HepG2 (cell line): ENCODE measurements around the gene OTUD7B. TPM values are rescaled to one million over a fixed set of nuclear protein-coding genes. Genes with fewer than 3 reads are reported as not detected.

ENCODE experiments used
- ATAC-seq: fragments of 200-7000 bp; cut with Tn5 transposase; 3 replicates; pipeline ENCODE4 v1.9.1; 2020; ENCODE audit warnings: mild to moderate bottlenecking, moderate library complexity
- BruUV-seq: library from RNA; stranded (reverse); fragments of 400-500 nt; replicated peaks from 2 replicates; lab custom pipeline; 2021; lab: Mats Ljungman, UMichigan
- CTCF ChIA-PET: fragments of 300-600 bp; formaldehyde crosslinking; extraction: SDS; loops from one replicate; lab custom pipeline; 2021; ENCODE audit warnings: low total read pairs, inconsistent platforms, low intra/inter-chr PET ratio; lab: Yijun Ruan, JAX
- POLR2A ChIA-PET: fragments of 350-600 bp; sonication (Branson Sonifier 250); formaldehyde crosslinking; loops from one replicate; lab custom pipeline; 2020; ENCODE audit warnings: antibody characterized with exemption, inconsistent platforms; lab: Yijun Ruan, JAX
- DNase-seq: peaks from one replicate; pipeline ENCODE4 v3.0.0-alpha.2; 2015; ENCODE audit warnings: low spot score
- FAIRE-seq: peaks from 3 replicates; lab custom pipeline; 2011; peaks lifted over from hg19 to GRCh38; lab: Jason Lieb, UNC
- H2AFZ ChIP-seq: one replicate; pipeline ENCODE4 v1.6.1; 2011; ENCODE audit warnings: low read length, inconsistent platforms
- H3K27ac ChIP-seq: fragments of 300-600 bp; 3 replicates; pipeline ENCODE4 v1.8.0; 2011; ENCODE audit warnings: mixed run types, mild to moderate bottlenecking, mixed read lengths, low read length, inconsistent platforms; ENCODE audit not compliant: insufficient read depth; ENCODE audit errors: extremely low read length
- H3K27me3 ChIP-seq, 2 experiments: fragments of 200-600 bp in 1 of 2; 2 replicates in 1 of 2; 3 replicates in 1 of 2; pipeline versions ENCODE4 v1.6.0 to v1.8.0; 2011; ENCODE audit warnings: low read length in 2 of 2, mild to moderate bottlenecking in 2 of 2, moderate library complexity in 2 of 2, inconsistent platforms in 1 of 2; ENCODE audit not compliant: insufficient read depth in 2 of 2, control insufficient read depth in 1 of 2
- H3K36me3 ChIP-seq, 2 experiments: fragments of 200-600 bp in 1 of 2; replicated peaks in 1 of 2; 2 replicates in 1 of 2; 3 replicates in 1 of 2; pipeline versions ENCODE4 v1.5.1 to v1.8.0; 2011; ENCODE audit warnings: low read length in 2 of 2, inconsistent platforms in 1 of 2; ENCODE audit not compliant: insufficient read depth in 2 of 2, control insufficient read depth in 1 of 2
- H3K4me1 ChIP-seq: 2 replicates; pipeline ENCODE4 v1.5.1; 2012; ENCODE audit warnings: low read length, inconsistent platforms; ENCODE audit not compliant: insufficient read depth
- H3K4me2 ChIP-seq: 2 replicates; pipeline ENCODE4 v1.6.0; 2011; ENCODE audit warnings: low read depth, low read length, inconsistent platforms
- H3K4me3 ChIP-seq, 3 experiments: fragments of 200-600 bp in 1 of 3; sonication (generic), shearing (Covaris generic) in 1 of 3; replicated peaks in 1 of 3; 2 replicates each; pipeline ENCODE4 v1.5.1; 2011 to 2016; ENCODE audit warnings: low read length in 3 of 3, inconsistent platforms in 2 of 3, low read depth in 2 of 3, mild to moderate bottlenecking in 2 of 3, control low read depth in 1 of 3, mixed read lengths in 1 of 3; ENCODE audit not compliant: insufficient read depth in 1 of 3
- H3K79me2 ChIP-seq: one replicate; pipeline ENCODE4 v1.6.1; 2011; ENCODE audit warnings: low read length, inconsistent platforms; ENCODE audit not compliant: insufficient read depth
- H3K9ac ChIP-seq: 2 replicates; pipeline ENCODE4 v1.6.0; 2011; ENCODE audit warnings: mild to moderate bottlenecking, low read depth, low read length, inconsistent platforms; ENCODE audit not compliant: insufficient read depth
- H3K9me3 ChIP-seq: 2 replicates; pipeline ENCODE4 v1.5.1; 2012; ENCODE audit warnings: mild to moderate bottlenecking, low read length
- H4K20me1 ChIP-seq: 2 replicates; pipeline ENCODE4 v1.6.0; 2011; ENCODE audit warnings: inconsistent platforms, mild to moderate bottlenecking, low read length, moderate library complexity; ENCODE audit not compliant: insufficient read depth
- CEBPB ChIP-seq: IDR thresholded peaks from 2 replicates; pipeline ENCODE4 v1.6.1; 2011; ENCODE audit warnings: low read depth, low read length, improper control_type of control experiment, borderline replicate concordance
- HCFC1 ChIP-seq: fragments of 150-350 bp; IDR thresholded peaks from 2 replicates; pipeline ENCODE4 v1.6.1; 2014; ENCODE audit warnings: low read depth, low read length
- HNRNPUL1 ChIP-seq: fragments of 200-400 bp; formaldehyde crosslinking; IDR thresholded peaks from 2 replicates; pipeline ENCODE4 v1.6.1; 2017; ENCODE audit warnings: low read depth, mild to moderate bottlenecking, low read length, moderate library complexity
- RELA ChIP-seq: sonication (generic); formaldehyde crosslinking; IDR thresholded peaks from 2 replicates; pipeline ENCODE4 v1.4.0; 2020; ENCODE audit warnings: missing genetic modification reagents
- ZBTB8A ChIP-seq: sonication (generic); formaldehyde crosslinking; IDR thresholded peaks from 2 replicates; pipeline ENCODE4 v1.4.0; 2020; ENCODE audit warnings: mild to moderate bottlenecking, low read depth, missing genetic modification reagents, borderline replicate concordance
- ZSCAN20 ChIP-seq: sonication (generic); formaldehyde crosslinking; IDR thresholded peaks from 2 replicates; pipeline ENCODE4 v1.4.0; 2020; ENCODE audit warnings: missing genetic modification reagents, mild to moderate bottlenecking, borderline replicate concordance
- ZSCAN29 ChIP-seq: sonication (generic); formaldehyde crosslinking; conservative IDR thresholded peaks from 2 replicates; pipeline ENCODE4 v1.4.0; 2020; ENCODE audit warnings: mild to moderate bottlenecking, missing genetic modification reagents
- WGBS: methylation state at CpG from one replicate; pipeline ENCODE4 v1.1.6; 2017; ENCODE audit warnings: low lambda C conversion rate; 5-methylcytosine and 5-hydroxymethylcytosine counted together
- in situ Hi-C: cut with HindIII; loops from 2 replicates; pipeline ENCODE4 v1.10.0; 2017; ENCODE audit warnings: low pct_unique_long_range_greater_than_20kb; ENCODE audit not compliant: extremely low pct_ligation_motif_present
- intact Hi-C: fragments of 100-400 bp; cut with micrococcal nuclease; formaldehyde crosslinking; loops from one replicate; pipeline ENCODE4 v1.10.0; 2022; ENCODE audit not compliant: unreplicated experiment
- polyA plus RNA-seq, 8 experiments: library from polyadenylated mRNA; depleted of rRNA in 3 of 8; stranded (reverse) in 7 of 8; unstranded in 1 of 8; fragments of >200 nt; fragmentation: Illumina TruSeq in 4 of 8; extraction: Trizol in 4 of 8; gene quantifications; 2 replicates each; pipeline versions ENCODE4 v1.2.1 to v1.2.3, GENCODE V29; 2011 to 2016; ENCODE audit warnings: low read depth in 4 of 8, missing spikeins in 1 of 8, mixed read lengths in 1 of 8; ENCODE audit not compliant: insufficient read depth in 1 of 8
- total RNA-seq, 5 experiments: library from RNA; depleted of rRNA; stranded (reverse); fragments of >200 nt; fragmentation: Illumina TruSeq; extraction: Trizol; gene quantifications; 2 replicates each; pipeline ENCODE4 v1.2.3, GENCODE V29; 2016; ENCODE audit warnings: low read depth in 1 of 5
- TF ChIP-seq, protein P1 (sequence below): sonication (generic); formaldehyde crosslinking; conservative IDR thresholded peaks from 2 replicates; pipeline ENCODE4 v1.8.0; 2022; ENCODE audit warnings: missing genetic modification reagents
- TF ChIP-seq, protein P2 (sequence below): IDR thresholded peaks from 2 replicates; pipeline ENCODE4 v1.6.1; 2018; ENCODE audit warnings: missing genetic modification reagents, mild to moderate bottlenecking, missing compliant biosample characterization
- TF ChIP-seq, protein P3 (sequence below): sonication (generic); formaldehyde crosslinking; IDR thresholded peaks from 2 replicates; pipeline ENCODE4 v1.5.0; 2020; ENCODE audit warnings: mild to moderate bottlenecking, missing genetic modification reagents, borderline replicate concordance

OTUD7B gene
- total and polyA plus RNA-seq, 2 of the 13 experiments (the other 11 are each of a cell fraction or from before 2014, with no cell fraction given): 5.1 to 11.2 TPM

DNA sequence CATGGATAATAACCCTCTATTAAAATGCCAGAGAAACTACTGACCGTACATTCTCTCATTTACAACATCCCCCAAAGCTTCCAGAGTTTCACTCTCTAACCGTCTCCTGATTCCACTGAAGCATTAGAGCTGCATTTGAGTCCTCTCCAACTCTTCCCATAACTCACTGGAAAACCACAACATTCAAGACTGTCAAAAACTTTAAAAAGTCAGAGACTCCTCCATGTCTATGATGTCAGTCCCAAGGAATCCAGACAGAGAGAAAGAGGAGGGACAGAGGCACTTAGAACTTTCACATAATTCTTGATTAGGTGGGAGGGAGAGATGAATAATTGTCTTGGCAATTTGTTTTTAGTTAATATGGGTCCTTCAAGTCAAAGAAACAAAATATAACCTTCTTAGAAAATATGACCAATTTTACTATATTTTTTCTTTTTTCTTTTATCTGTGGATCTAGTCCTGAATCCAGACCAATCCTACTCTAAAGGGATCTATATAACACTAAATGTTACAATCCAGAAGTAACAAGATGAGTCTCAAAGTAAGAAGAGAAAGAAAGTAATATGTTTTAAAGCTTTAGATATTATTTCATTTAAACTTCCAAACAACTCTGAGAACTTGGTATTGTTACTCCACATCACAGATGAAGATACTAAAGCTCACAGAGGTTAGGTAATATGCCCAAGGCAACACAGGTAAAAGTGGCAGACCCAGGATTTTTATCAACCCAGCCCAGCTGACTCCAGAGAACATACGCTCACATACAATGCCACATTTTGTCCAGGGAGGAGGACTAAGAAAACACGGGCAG lies 23.8 kb downstream of the OTUD7B start:
- in situ Hi-C loops (no loop called here), intact Hi-C loops (no loop called here)
- ChIA-PET POLR2A (no interaction called here), CTCF (no interaction called here)
- Histone ChIP-seq H3K27ac (no peak overlapping the region), H3K79me2 (no peaks in the 10 kb centered on the region), H3K4me3 (no peak overlapping the region), H3K4me1 (peaks cover 15% of the 10 kb centered on the region), H3K36me3 (peaks cover 0 to 3% of the 10 kb centered on the region in 2 experiments; a peak in 1 of 5 replicates), H3K9me3 (no peaks in the 10 kb centered on the region), H3K9ac (no peak overlapping the region), H2AFZ (no peak overlapping the region), H3K4me2 (no peak overlapping the region), H4K20me1 (no peaks in the 10 kb centered on the region), H3K27me3 (no peaks in the 10 kb centered on the region; a peak in 1 of 5 replicates)
- DNase-seq (no peak), ATAC-seq (no peak), FAIRE-seq (no peak)
- 96% methylated on average over 4 of the region's 4 CpGs for WGBS
- TF ChIP-seq, protein P1, sequence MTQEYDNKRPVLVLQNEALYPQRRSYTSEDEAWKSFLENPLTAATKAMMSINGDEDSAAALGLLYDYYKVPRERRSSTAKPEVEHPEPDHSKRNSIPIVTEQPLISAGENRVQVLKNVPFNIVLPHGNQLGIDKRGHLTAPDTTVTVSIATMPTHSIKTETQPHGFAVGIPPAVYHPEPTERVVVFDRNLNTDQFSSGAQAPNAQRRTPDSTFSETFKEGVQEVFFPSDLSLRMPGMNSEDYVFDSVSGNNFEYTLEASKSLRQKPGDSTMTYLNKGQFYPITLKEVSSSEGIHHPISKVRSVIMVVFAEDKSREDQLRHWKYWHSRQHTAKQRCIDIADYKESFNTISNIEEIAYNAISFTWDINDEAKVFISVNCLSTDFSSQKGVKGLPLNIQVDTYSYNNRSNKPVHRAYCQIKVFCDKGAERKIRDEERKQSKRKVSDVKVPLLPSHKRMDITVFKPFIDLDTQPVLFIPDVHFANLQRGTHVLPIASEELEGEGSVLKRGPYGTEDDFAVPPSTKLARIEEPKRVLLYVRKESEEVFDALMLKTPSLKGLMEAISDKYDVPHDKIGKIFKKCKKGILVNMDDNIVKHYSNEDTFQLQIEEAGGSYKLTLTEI (CRISPR knock-in tag): no peak
- TF ChIP-seq HCFC1 (no peak), RELA (CRISPR knock-in tag) (no peak), CEBPB (no peak), ZBTB8A (CRISPR knock-in tag) (no peak), ZSCAN29 (CRISPR knock-in tag) (no peak), ZSCAN20 (CRISPR knock-in tag) (no peak), HNRNPUL1 (no peak)
- TF ChIP-seq, protein P2, sequence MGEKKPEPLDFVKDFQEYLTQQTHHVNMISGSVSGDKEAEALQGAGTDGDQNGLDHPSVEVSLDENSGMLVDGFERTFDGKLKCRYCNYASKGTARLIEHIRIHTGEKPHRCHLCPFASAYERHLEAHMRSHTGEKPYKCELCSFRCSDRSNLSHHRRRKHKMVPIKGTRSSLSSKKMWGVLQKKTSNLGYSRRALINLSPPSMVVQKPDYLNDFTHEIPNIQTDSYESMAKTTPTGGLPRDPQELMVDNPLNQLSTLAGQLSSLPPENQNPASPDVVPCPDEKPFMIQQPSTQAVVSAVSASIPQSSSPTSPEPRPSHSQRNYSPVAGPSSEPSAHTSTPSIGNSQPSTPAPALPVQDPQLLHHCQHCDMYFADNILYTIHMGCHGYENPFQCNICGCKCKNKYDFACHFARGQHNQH (CRISPR knock-in tag): no peak
- TF ChIP-seq, protein P3, sequence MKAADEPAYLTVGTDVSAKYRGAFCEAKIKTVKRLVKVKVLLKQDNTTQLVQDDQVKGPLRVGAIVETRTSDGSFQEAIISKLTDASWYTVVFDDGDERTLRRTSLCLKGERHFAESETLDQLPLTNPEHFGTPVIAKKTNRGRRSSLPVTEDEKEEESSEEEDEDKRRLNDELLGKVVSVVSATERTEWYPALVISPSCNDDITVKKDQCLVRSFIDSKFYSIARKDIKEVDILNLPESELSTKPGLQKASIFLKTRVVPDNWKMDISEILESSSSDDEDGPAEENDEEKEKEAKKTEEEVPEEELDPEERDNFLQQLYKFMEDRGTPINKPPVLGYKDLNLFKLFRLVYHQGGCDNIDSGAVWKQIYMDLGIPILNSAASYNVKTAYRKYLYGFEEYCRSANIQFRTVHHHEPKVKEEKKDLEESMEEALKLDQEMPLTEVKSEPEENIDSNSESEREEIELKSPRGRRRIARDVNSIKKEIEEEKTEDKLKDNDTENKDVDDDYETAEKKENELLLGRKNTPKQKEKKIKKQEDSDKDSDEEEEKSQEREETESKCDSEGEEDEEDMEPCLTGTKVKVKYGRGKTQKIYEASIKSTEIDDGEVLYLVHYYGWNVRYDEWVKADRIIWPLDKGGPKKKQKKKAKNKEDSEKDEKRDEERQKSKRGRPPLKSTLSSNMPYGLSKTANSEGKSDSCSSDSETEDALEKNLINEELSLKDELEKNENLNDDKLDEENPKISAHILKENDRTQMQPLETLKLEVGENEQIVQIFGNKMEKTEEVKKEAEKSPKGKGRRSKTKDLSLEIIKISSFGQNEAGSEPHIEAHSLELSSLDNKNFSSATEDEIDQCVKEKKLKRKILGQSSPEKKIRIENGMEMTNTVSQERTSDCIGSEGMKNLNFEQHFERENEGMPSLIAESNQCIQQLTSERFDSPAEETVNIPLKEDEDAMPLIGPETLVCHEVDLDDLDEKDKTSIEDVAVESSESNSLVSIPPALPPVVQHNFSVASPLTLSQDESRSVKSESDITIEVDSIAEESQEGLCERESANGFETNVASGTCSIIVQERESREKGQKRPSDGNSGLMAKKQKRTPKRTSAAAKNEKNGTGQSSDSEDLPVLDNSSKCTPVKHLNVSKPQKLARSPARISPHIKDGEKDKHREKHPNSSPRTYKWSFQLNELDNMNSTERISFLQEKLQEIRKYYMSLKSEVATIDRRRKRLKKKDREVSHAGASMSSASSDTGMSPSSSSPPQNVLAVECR: no peak
- no TSS peak for BruUV-seq
